HCT116 (cell line): ENCODE data around the gene HSPG2. TPM values are rescaled to one million over a fixed set of nuclear protein-coding genes. Genes with fewer than 3 reads are reported as not detected.

Experiments
- ATAC-seq: fragments of 200-7000 bp; cut with Tn5 transposase; 2 replicates; pipeline ENCODE4 v1.9.1; 2020; ENCODE audit warnings: mild to moderate bottlenecking, moderate library complexity
- BruUV-seq: library from RNA; stranded (reverse); fragments of 400-500 nt; replicated peaks from 2 replicates; lab custom pipeline; 2021; lab: Mats Ljungman, UMichigan
- CTCF ChIA-PET: fragments of 300-600 bp; sonication (Branson Sonifier 250); formaldehyde crosslinking; loops from one replicate; lab custom pipeline; 2021; ENCODE audit warnings: antibody characterized with exemption; lab: Charles Lee
- POLR2A ChIA-PET: fragments of 300-600, 350-600 bp; sonication (Branson Sonifier 250); formaldehyde crosslinking; loops from one replicate; lab custom pipeline; 2021; ENCODE audit warnings: antibody characterized with exemption; lab: Charles Lee
- RAD21 ChIA-PET, 2 experiments: fragments of 300-600 bp; sonication (Branson Sonifier 250); formaldehyde crosslinking; loops; one replicate each; lab custom pipeline; 2023; ENCODE audit warnings: low total read pairs in 2 of 2; ENCODE audit not compliant: uncharacterized antibody in 2 of 2, unreplicated experiment in 2 of 2, low non-redundant PET in 1 of 2; lab: Charles Lee
- DNase-seq: peaks from one replicate; pipeline ENCODE4 v3.0.0-alpha.2; 2010; ENCODE audit warnings: low read depth, low spot score
- H2AFZ ChIP-seq: fragments of 200-600 bp; shearing (Covaris generic), sonication (generic); 2 replicates; pipeline ENCODE4 v1.6.1; 2017; ENCODE audit warnings: low read depth, mixed run types, mixed read lengths, antibody characterized with exemption, low read length; ENCODE audit not compliant: poor library complexity, severe bottlenecking
- H3K27ac ChIP-seq: 2 replicates; pipeline ENCODE4 v1.5.1; 2012; ENCODE audit warnings: low read depth, low read length
- H3K27me3 ChIP-seq: fragments of 200-600 bp; sonication (generic); 2 replicates; pipeline ENCODE4 v1.6.1; 2016; ENCODE audit warnings: mixed run types, low read length, mixed read lengths; ENCODE audit not compliant: insufficient read depth
- H3K36me3 ChIP-seq, 2 experiments: fragments of 200-500 bp in 1 of 2; fragments of 200-600 bp in 1 of 2; sonication (Bioruptor generic) in 1 of 2; sonication (generic) in 1 of 2; 2 replicates each; pipeline versions ENCODE4 v1.5.1 to v1.6.1; 2014 to 2016; ENCODE audit warnings: low read length in 2 of 2, inconsistent platforms in 1 of 2, mixed read lengths in 1 of 2, mixed run types in 1 of 2; ENCODE audit not compliant: insufficient read depth in 2 of 2, control insufficient read depth in 1 of 2
- H3K4me1 ChIP-seq, 2 experiments: fragments of 200-600 bp in 1 of 2; sonication (generic) in 1 of 2; 2 replicates each; pipeline versions ENCODE4 v1.5.1 to v1.6.1; 2012 to 2017; ENCODE audit warnings: low read length in 2 of 2, inconsistent platforms in 1 of 2, mild to moderate bottlenecking in 1 of 2, mixed read lengths in 1 of 2, mixed run types in 1 of 2, moderate library complexity in 1 of 2; ENCODE audit not compliant: insufficient read depth in 2 of 2, control insufficient read depth in 1 of 2
- H3K4me2 ChIP-seq: fragments of 200-600 bp; sonication (generic); 2 replicates; pipeline ENCODE4 v1.6.1; 2017; ENCODE audit warnings: mixed run types, low read length, mixed read lengths
- H3K4me3 ChIP-seq, 2 experiments: fragments of 200-600 bp in 1 of 2; sonication (generic) in 1 of 2; replicated peaks in 1 of 2; 2 replicates each; pipeline ENCODE4 v1.5.1; 2011 to 2016; ENCODE audit warnings: low read length in 2 of 2, control low read depth in 1 of 2, low read depth in 1 of 2, mild to moderate bottlenecking in 1 of 2, mixed read lengths in 1 of 2, mixed run types in 1 of 2
- H3K79me2 ChIP-seq: fragments of 200-600 bp; sonication (generic); 2 replicates; pipeline ENCODE4 v1.6.1; 2017; ENCODE audit warnings: mild to moderate bottlenecking, mixed run types, low read length, moderate library complexity, mixed read lengths; ENCODE audit not compliant: insufficient read depth
- H3K9ac ChIP-seq: fragments of 200-600 bp; sonication (generic); 2 replicates; pipeline ENCODE4 v1.6.1; 2016; ENCODE audit warnings: low read length, mixed read lengths
- H3K9me2 ChIP-seq: fragments of 200-600 bp; sonication (generic), shearing (Covaris generic); 2 replicates; pipeline ENCODE4 v1.6.1; 2017; ENCODE audit warnings: mixed run types, mild to moderate bottlenecking, moderate library complexity; ENCODE audit not compliant: insufficient read depth
- H3K9me3 ChIP-seq, 2 experiments: fragments of 200-500 bp in 1 of 2; fragments of 200-600 bp in 1 of 2; sonication (Bioruptor generic) in 1 of 2; sonication (generic) in 1 of 2; 2 replicates each; pipeline ENCODE4 v1.6.1; 2014 to 2017; ENCODE audit warnings: low read length in 2 of 2, mixed read lengths in 2 of 2, inconsistent platforms in 1 of 2, low read depth in 1 of 2, mild to moderate bottlenecking in 1 of 2, mixed run types in 1 of 2, moderate library complexity in 1 of 2; ENCODE audit not compliant: control insufficient read depth in 1 of 2, insufficient read depth in 1 of 2
- H4K20me1 ChIP-seq: fragments of 200-600 bp; sonication (generic), shearing (Covaris generic); 2 replicates; pipeline ENCODE4 v1.6.1; 2017; ENCODE audit warnings: mixed run types, mild to moderate bottlenecking, moderate library complexity; ENCODE audit not compliant: insufficient read depth
- CBX3 ChIP-seq: IDR thresholded peaks from 2 replicates; pipeline ENCODE4 v1.6.1; 2012; ENCODE audit warnings: low read depth
- CTCF ChIP-seq, 3 experiments: fragments of 200-600 bp in 1 of 3; sonication (generic) in 1 of 3; IDR thresholded peaks in 2 of 3; conservative IDR thresholded peaks in 1 of 3; 2 replicates each; pipeline ENCODE4 v1.5.1; 2012 to 2017; ENCODE audit warnings: low read depth in 2 of 3, low read length in 2 of 3, antibody characterized with exemption in 1 of 3, borderline replicate concordance in 1 of 3, control low read depth in 1 of 3, mild to moderate bottlenecking in 1 of 3, mixed read lengths in 1 of 3, mixed run types in 1 of 3, moderate library complexity in 1 of 3; ENCODE audit not compliant: insufficient read depth in 1 of 3
- EGR1 ChIP-seq: IDR thresholded peaks from 2 replicates; pipeline ENCODE4 v1.6.1; 2012; ENCODE audit warnings: low read depth
- ELF1 ChIP-seq: IDR thresholded peaks from 2 replicates; pipeline ENCODE4 v1.6.1; 2012; ENCODE audit warnings: low read depth, borderline replicate concordance
- EZH2 ChIP-seq: fragments of 200-600 bp; sonication (generic); IDR thresholded peaks from 2 replicates; pipeline ENCODE4 v1.6.1; 2017; ENCODE audit warnings: antibody characterized with exemption, mixed run types
- EZH2phosphoT487 ChIP-seq: fragments of 200-600 bp; IDR thresholded peaks from 2 replicates; pipeline ENCODE4 v1.6.1; 2018; ENCODE audit warnings: antibody characterized with exemption, borderline replicate concordance
- JUND ChIP-seq: IDR thresholded peaks from 2 replicates; pipeline ENCODE4 v1.6.1; 2012
- MAX ChIP-seq: IDR thresholded peaks from 2 replicates; pipeline ENCODE4 v1.6.1; 2012
- POLR2A ChIP-seq: IDR thresholded peaks from 2 replicates; pipeline ENCODE4 v1.7.0; 2011; ENCODE audit warnings: borderline replicate concordance; ENCODE audit not compliant: insufficient read depth, insufficient read length; ENCODE audit errors: extremely low read depth
- POLR2AphosphoS5 ChIP-seq: IDR thresholded peaks from 2 replicates; pipeline ENCODE4 v1.6.1; 2011; ENCODE audit warnings: mild to moderate bottlenecking, low read depth, low read length, moderate library complexity
- RAD21 ChIP-seq: IDR thresholded peaks from 2 replicates; pipeline ENCODE4 v1.6.1; 2012; ENCODE audit warnings: low read depth, mild to moderate bottlenecking
- REST ChIP-seq: IDR thresholded peaks from 2 replicates; pipeline ENCODE4 v1.6.1; 2012; ENCODE audit warnings: low read depth
- SP1 ChIP-seq: IDR thresholded peaks from 2 replicates; pipeline ENCODE4 v1.6.1; 2012; ENCODE audit warnings: low read depth
- SRF ChIP-seq: IDR thresholded peaks from 2 replicates; pipeline ENCODE4 v1.6.1; 2012; ENCODE audit warnings: low read depth
- TCF7L2 ChIP-seq: IDR thresholded peaks from 2 replicates; pipeline ENCODE4 v1.7.0; 2011; ENCODE audit warnings: borderline replicate concordance, inconsistent platforms; ENCODE audit not compliant: insufficient read depth, insufficient read length; ENCODE audit errors: extremely low read depth
- YY1 ChIP-seq: IDR thresholded peaks from 2 replicates; pipeline ENCODE4 v1.6.1; 2011; ENCODE audit warnings: low read length, low read depth, moderate library complexity, mild to moderate bottlenecking; ENCODE audit not compliant: insufficient replicate concordance; ENCODE audit errors: extremely low read depth
- ZFX ChIP-seq: fragments of 450-650 bp; IDR thresholded peaks from 2 replicates; pipeline ENCODE4 v1.6.1; 2017
- intact Hi-C: fragments of 100-400 bp; cut with micrococcal nuclease; formaldehyde crosslinking; loops from 2 replicates; pipeline ENCODE4 v1.10.0; 2022
- total RNA-seq: library from RNA; stranded (reverse); gene quantifications from one replicate; pipeline ENCODE4 v1.2.1, GENCODE V29; 2021; ENCODE audit not compliant: unreplicated experiment

The HSPG2 gene
- total RNA-seq, 1 experiment from 2014 or later, result 55.7 TPM

- POLR2A ChIA-PET, result no interaction called here
- no peaks in the 10 kb centered on the region for H3K27me3 ChIP-seq
- no TSS peak for BruUV-seq
- no peak for ATAC-seq
- no peak overlapping the region for H3K4me2 ChIP-seq
- CTCF ChIA-PET, result no interaction called here
- H3K27ac ChIP-seq, result no peak overlapping the region
- intact Hi-C loops, result no loop called here
- no peak overlapping the region for H2AFZ ChIP-seq
- H3K79me2 ChIP-seq, result no peaks in the 10 kb centered on the region
- DNase-seq, result no peak
- no peaks in the 10 kb centered on the region for H3K4me1 ChIP-seq
- TF ChIP-seq ELF1 (no peak), EZH2 (no peak), POLR2A (no peak), EZH2phosphoT487 (no peak), MAX (no peak), CBX3 (no peak), SP1 (no peak), REST (no peak), SRF (no peak), EGR1 (no peak), ZFX (no peak), YY1 (no peak), POLR2AphosphoS5 (no peak), CTCF (IDR thresholded peaks at IDR 0.05 in 2 of 3, conservative IDR thresholded peaks at IDR 0.05 in 1 of 3; ENCODE audit: borderline replicate concordance in 1 of 3, insufficient read depth in 1 of 3, low read depth in 2 of 3, low read length in 2 of 3) (no peak), TCF7L2 (no peak), RAD21 (no peak), JUND (no peak)
- H3K9ac ChIP-seq, result no peak overlapping the region
- no peak overlapping the region for H3K4me3 ChIP-seq
- no peaks in the 10 kb centered on the region for H3K9me3 ChIP-seq
- H3K36me3 ChIP-seq, result no peaks in the 10 kb centered on the region
- RAD21 ChIA-PET, result no interaction called here
- no peaks in the 10 kb centered on the region for H4K20me1 ChIP-seq
- no peaks in the 10 kb centered on the region for H3K9me2 ChIP-seq
Observed at GRCh38 chr1:21888500-21888899, 48.6 kb downstream of the HSPG2 start.
